Chondrocyte (in vitro differentiated cells): ENCODE measurements around the gene TMEM178A. TPM values are rescaled to one million over a fixed set of nuclear protein-coding genes. Genes with fewer than 3 reads are reported as not detected.

Source experiments
- DNase-seq: peaks from one replicate; pipeline ENCODE4 v3.0.0; 2021; ENCODE audit warnings: mixed read lengths, low spot score
- H3K27ac Mint-ChIP-seq: one replicate; pipeline ENCODE4 v1.8.0; 2021; ENCODE audit warnings: mild to moderate bottlenecking, moderate library complexity, mixed read lengths; ENCODE audit not compliant: unreplicated experiment
- H3K27me3 Mint-ChIP-seq: 2 replicates; pipeline ENCODE4 v1.8.0; 2021; ENCODE audit warnings: low read depth, mixed read lengths
- H3K36me3 Mint-ChIP-seq: 2 replicates; pipeline ENCODE4 v1.8.0; 2021; ENCODE audit warnings: low read depth, mixed read lengths
- H3K4me1 Mint-ChIP-seq: 2 replicates; pipeline ENCODE4 v1.8.0; 2021; ENCODE audit warnings: low read depth, mild to moderate bottlenecking, mixed read lengths
- H3K4me3 Mint-ChIP-seq: one replicate; pipeline ENCODE4 v1.8.0; 2021; ENCODE audit warnings: mild to moderate bottlenecking, moderate library complexity, mixed read lengths; ENCODE audit not compliant: unreplicated experiment
- H3K9me3 Mint-ChIP-seq: 2 replicates; pipeline ENCODE4 v1.8.0; 2021; ENCODE audit warnings: low read depth, mixed read lengths
- total RNA-seq: library from RNA; stranded (reverse); gene quantifications from 3 replicates; pipeline ENCODE4 v1.2.1, GENCODE V29; 2021
- TF ChIP-seq, protein P1 (sequence below): fragments of 200-600 bp; sonication (generic); IDR thresholded peaks from 2 replicates; pipeline ENCODE4 v1.5.0; 2021; ENCODE audit warnings: antibody characterized with exemption, mild to moderate bottlenecking, moderate library complexity

The TMEM178A gene
- total RNA-seq, 1 donor from 2014 or later = 1.3 TPM

DNA sequence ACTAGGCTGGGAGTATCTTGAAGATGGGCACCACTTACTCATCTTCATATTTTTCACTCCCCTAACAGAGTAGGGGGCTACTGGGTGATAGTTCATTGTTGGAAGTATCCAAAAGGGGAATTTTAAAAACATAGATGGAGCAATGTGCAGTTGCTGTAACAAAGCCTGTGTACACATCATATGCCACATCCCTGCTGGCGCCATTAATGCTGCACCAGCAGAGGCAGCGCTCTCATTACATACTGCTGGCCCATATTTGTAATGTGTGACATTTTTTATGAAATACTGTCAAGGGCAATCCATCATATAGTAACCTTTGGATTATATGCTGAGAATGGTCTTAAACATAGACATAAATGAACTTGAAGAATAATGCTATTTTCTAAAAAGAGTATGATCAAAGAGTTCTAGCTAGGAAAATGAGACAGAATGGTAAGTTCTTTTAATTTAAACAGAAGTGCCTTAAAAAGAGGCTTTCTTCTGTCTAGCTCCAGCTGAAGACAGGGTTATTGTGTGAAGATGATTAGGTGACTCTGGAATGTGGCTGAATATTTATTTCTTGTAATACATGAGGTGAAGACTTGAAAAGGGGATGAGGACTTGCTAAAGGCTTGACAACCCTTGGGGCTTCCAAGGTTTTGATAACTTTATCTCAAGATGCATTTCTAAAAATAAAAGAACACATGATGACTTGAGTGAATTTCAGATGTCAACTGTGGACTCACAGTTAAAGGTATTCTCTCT is 2.4 kb upstream of the TMEM178A start:
- DNase-seq = no peak
- H3K4me3 Mint-ChIP-seq = no peak overlapping the region
- peaks cover 25% of the 10 kb centered on the region for H3K4me1 Mint-ChIP-seq
- H3K27ac Mint-ChIP-seq = no peak overlapping the region
- TF ChIP-seq, protein P1, sequence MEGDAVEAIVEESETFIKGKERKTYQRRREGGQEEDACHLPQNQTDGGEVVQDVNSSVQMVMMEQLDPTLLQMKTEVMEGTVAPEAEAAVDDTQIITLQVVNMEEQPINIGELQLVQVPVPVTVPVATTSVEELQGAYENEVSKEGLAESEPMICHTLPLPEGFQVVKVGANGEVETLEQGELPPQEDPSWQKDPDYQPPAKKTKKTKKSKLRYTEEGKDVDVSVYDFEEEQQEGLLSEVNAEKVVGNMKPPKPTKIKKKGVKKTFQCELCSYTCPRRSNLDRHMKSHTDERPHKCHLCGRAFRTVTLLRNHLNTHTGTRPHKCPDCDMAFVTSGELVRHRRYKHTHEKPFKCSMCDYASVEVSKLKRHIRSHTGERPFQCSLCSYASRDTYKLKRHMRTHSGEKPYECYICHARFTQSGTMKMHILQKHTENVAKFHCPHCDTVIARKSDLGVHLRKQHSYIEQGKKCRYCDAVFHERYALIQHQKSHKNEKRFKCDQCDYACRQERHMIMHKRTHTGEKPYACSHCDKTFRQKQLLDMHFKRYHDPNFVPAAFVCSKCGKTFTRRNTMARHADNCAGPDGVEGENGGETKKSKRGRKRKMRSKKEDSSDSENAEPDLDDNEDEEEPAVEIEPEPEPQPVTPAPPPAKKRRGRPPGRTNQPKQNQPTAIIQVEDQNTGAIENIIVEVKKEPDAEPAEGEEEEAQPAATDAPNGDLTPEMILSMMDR = no peak
- peaks cover 21% of the 10 kb centered on the region for H3K27me3 Mint-ChIP-seq
- H3K9me3 Mint-ChIP-seq = no peaks in the 10 kb centered on the region
- no peaks in the 10 kb centered on the region for H3K36me3 Mint-ChIP-seq

DNA sequence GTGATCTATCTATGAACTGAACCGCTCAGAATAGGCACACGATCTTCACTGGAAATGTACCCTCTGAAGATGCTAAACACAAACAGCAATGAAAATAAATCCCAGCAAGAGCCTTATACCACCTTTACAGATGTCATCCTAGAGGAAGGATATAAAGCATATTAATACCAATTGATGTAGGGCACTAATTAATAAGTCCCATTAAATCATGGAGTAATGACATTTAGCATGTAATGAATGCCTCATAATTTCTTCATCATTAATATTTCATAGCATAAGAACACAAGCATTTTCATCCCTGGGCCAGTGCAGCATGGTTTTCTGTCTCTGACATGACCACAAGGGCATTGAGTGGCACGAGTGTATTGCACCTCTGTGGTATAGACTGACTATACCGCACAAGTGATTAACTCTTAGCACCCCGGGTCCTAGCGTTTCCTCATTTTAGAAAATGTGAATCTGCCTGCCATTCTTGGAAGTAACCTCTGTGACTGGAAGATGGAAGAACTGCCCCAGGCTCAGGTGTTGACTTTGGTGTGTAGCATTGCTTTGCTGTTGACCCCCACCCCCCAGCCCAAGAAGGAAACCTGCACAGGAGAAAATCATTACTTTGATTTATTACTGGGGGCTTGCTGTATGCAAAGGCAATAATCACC is 1.4 kb upstream of the TMEM178A start:
- peaks cover 28% of the 10 kb centered on the region for H3K27me3 Mint-ChIP-seq
- no peaks in the 10 kb centered on the region for H3K36me3 Mint-ChIP-seq
- peak overlapping the region; percentile 62 for H3K4me3 Mint-ChIP-seq
- H3K9me3 Mint-ChIP-seq = no peaks in the 10 kb centered on the region
- no peak for DNase-seq
- no peak overlapping the region for H3K27ac Mint-ChIP-seq
- peaks cover 25% of the 10 kb centered on the region for H3K4me1 Mint-ChIP-seq
- TF ChIP-seq, protein P1 = no peak

DNA sequence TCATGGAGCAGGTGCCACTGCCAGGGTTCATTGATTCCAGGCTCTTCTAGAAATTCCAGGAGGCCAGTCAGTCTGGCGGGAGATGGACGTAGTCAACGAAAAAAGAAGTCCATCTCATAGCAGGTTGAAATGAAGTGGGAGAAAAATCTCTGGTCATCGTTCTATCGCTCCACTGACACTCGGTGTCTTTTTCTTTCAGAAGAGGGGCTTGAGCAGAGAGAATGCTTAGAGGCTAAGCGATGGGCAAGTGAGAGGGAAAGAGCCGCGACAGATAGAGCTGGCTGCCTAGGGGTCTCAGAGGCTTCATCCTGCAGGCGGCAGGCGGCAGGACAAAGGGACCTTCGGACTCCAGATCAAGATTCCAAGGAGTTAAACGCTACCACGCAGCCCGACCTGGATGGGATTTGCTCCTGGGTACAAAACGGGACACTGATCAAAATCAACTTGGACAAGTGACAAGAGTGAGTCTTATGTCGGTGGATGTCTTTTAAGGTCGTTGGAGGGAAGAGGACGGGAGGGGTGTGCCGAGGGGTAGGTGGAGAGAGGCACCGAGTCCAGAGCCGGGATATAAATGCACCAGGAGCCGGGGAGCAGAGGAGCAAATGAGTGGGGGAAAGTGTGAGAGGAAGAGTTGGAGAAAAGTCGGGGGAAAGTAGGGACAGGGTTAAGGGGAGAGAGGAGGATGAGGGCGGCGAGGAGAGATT is 677 bp upstream of the TMEM178A start:
- no peak overlapping the region for H3K27ac Mint-ChIP-seq
- H3K4me1 Mint-ChIP-seq = peaks cover 25% of the 10 kb centered on the region
- peaks cover 32% of the 10 kb centered on the region for H3K27me3 Mint-ChIP-seq
- peak overlapping the region; percentile 62 for H3K4me3 Mint-ChIP-seq
- no peaks in the 10 kb centered on the region for H3K9me3 Mint-ChIP-seq
- TF ChIP-seq, protein P1 = no peak
- DNase-seq = no peak
- H3K36me3 Mint-ChIP-seq = no peaks in the 10 kb centered on the region

DNA sequence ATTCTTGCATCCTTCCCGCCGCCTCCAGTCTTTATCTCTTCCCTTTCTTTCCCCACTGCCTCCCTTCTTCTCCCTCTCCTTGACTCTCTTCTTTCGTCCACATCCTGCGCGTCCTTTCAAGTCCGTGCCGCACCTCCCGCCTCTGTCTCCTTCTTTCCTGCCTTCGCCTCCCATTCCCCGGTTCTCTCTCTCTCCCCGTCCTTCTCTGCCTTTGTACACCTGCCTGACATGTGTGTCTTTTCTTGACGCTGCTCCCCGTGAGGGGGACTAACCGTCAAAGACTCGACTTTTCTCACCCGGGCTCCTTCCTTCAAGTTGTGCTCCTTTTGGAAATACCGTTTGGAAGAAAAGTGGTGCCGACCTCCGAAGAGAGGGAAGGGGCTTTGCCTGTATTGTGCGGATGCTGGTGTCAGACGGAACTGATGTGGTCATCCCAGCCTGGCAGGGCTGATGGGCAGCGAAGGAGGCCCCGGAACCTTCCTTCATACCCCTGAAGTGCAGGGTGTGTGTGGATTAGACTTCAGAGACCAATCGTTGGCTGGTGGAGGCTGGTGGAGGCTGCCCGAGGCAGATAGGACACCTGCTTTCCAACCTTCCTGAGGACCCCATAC is 879 bp downstream of the TMEM178A start:
- TF ChIP-seq, protein P1 = no peak
- Mint-ChIP-seq H3K4me3 (peak overlapping the region; percentile 80), H3K27ac (no peak overlapping the region), H3K27me3 (peaks cover 36% of the 10 kb centered on the region), H3K9me3 (no peaks in the 10 kb centered on the region), H3K4me1 (peaks cover 25% of the 10 kb centered on the region), H3K36me3 (no peaks in the 10 kb centered on the region)
- DNase-seq = no peak
